SU-DHL-6 (cell line): Measurements from ENCODE around the gene OR2A42.
"Not testable (repeated sequence)": the region's sequence is repeated elsewhere in the genome, so short reads cannot be mapped to it uniquely, and the experiment has no call there.

Source experiments
- CTCF ChIP-seq: fragments of 200-600 bp; sonication (generic); IDR thresholded peaks from one replicate; pipeline ENCODE4 v1.5.1; 2017; ENCODE audit warnings: antibody characterized with exemption, mild to moderate bottlenecking, low read length, moderate library complexity; ENCODE audit not compliant: insufficient read depth, poor library complexity, severe bottlenecking
- EZH2phosphoT487 ChIP-seq: fragments of 200-600 bp; sonication (generic), shearing (Covaris generic); conservative IDR thresholded peaks from 2 replicates; pipeline ENCODE4 v1.6.1; 2018; ENCODE audit warnings: mild to moderate bottlenecking, antibody characterized with exemption, low read length, moderate library complexity, mixed read lengths

- TF ChIP-seq CTCF, EZH2phosphoT487: not testable (repeated sequence)
These were observed 22.2 kb downstream of the OR2A42 start for GRCh38 chr7:144217200-144217599.
